ENCODE measurements around the gene KIF26B.

KIF26B gene

DNA sequence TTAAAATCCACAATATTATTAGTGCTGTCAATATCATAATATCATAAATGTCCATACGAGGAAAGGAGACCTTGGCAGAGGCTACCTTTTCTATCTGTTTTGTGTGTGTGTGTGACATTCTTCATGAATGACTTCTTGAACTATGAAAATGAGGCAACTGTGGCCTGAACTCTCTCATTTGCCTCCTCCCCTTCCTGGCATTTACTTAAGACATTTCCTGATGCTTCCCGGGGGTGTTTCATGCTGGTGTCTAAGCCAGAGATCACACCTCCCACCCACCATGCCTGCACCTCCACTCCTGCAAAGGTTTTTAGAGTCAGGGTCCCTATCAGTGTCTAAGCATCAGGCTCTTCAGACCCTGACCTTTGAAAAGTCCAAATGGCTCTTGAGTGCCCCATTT is 420.9 kb downstream of the KIF26B start:
- no peak overlapping the region for H3K4me3 ChIP-seq (ENCODE audit: low read depth, low read length)
- in situ Hi-C loops (cut with HindIII; ENCODE audit: low pct_ligation_motif_present, low sequenced_read_pairs) = no loop called here
- no peak overlapping the region for H3K27ac ChIP-seq
- no peaks in the 10 kb centered on the region for H3K36me3 ChIP-seq (replicated peaks)
- TF ChIP-seq, protein P1, sequence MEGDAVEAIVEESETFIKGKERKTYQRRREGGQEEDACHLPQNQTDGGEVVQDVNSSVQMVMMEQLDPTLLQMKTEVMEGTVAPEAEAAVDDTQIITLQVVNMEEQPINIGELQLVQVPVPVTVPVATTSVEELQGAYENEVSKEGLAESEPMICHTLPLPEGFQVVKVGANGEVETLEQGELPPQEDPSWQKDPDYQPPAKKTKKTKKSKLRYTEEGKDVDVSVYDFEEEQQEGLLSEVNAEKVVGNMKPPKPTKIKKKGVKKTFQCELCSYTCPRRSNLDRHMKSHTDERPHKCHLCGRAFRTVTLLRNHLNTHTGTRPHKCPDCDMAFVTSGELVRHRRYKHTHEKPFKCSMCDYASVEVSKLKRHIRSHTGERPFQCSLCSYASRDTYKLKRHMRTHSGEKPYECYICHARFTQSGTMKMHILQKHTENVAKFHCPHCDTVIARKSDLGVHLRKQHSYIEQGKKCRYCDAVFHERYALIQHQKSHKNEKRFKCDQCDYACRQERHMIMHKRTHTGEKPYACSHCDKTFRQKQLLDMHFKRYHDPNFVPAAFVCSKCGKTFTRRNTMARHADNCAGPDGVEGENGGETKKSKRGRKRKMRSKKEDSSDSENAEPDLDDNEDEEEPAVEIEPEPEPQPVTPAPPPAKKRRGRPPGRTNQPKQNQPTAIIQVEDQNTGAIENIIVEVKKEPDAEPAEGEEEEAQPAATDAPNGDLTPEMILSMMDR (IDR thresholded peaks at IDR 0.05; ENCODE audit: low read depth, low read length, missing control alignments) = no peak
- H3K27me3 ChIP-seq (replicated peaks) = no peaks in the 10 kb centered on the region
- no peak for DNase-seq

DNA sequence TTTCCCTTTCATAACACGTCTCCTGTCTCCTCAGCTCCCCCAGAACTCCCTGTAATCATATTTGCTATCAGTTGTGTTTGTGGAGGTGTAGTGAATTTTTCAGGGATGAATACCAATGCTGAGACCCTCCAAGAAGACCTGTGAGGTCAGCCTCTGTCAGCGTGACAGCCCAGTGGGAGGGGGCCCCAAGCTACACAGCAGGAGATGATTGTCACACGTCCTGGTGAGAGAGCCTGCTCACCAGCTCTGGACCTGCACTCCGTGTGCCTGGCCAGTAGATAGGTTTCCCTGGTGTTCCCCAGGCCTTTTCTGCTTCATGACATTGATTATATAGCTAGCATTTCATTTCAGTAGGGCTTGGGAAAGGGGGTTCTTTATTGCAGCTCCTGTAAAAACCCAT is 421.5 kb downstream of the KIF26B start:
- in situ Hi-C loops (cut with HindIII; ENCODE audit: low pct_ligation_motif_present, low sequenced_read_pairs) = no loop called here
- TF ChIP-seq, protein P1 (IDR thresholded peaks at IDR 0.05; ENCODE audit: low read depth, low read length, missing control alignments) = no peak
- no peak overlapping the region for H3K27ac ChIP-seq

DNA sequence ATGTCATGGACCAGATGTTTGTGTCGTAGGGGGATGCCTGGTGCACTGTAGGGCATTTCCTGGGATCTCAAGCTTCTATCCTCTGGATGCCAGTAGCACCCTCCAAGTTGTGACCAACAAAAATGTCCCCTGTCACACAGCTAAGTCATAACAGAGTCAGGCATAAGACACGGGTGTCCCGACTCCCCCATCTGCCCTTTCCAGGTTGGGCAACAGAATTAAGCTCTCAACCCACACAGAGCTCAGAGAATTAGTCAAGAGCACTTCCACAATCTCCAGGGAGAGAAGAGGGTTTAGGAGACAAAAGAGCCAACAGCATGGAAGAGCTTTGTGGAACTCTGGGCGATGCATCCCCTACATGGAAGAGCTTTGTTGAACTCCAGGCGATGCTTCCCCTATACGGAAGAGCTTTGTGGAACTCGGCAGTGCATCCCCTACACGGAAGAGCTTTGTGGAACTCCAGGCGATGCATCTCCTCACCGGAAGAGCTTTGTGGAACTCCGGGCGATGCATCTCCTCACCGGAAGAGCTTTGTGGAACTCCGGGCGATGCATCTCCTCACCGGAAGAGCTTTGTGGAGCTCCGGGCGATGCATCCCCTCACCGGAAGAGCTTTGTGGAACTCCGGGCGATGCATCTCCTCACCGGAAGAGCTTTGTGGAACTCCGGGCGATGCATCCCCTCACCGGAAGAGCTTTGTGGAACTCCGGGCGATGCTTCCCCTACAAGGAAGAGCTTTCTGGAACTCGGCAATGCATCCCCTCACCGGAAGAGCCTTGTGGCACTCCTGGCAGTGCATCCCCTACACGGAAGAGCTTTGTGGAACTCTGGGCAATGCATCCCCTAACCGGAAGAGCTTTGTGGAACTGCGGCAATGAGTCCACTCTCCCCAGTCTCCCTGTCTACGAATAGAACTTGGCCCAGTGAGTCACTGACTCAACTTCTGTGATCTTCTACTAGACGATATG is 422.7 kb downstream of the KIF26B start:
- in situ Hi-C loops (cut with HindIII; ENCODE audit: low pct_ligation_motif_present, low sequenced_read_pairs) = no loop called here
- TF ChIP-seq, protein P1 (IDR thresholded peaks at IDR 0.05; ENCODE audit: low read depth, low read length, missing control alignments) = no peak
- Histone ChIP-seq H3K27ac (no peak overlapping the region), H3K27me3 (replicated peaks) (no peaks in the 10 kb centered on the region), H3K4me3 (ENCODE audit: low read depth, low read length) (no peak overlapping the region), H3K36me3 (replicated peaks) (no peaks in the 10 kb centered on the region)
- no peak for DNase-seq

More for the DNA sequence above, 421.5 kb downstream of the KIF26B start:
- DNase-seq = no peak
- H3K4me3 ChIP-seq (ENCODE audit: low read depth, low read length) = no peak overlapping the region
- H3K27me3 ChIP-seq (replicated peaks) = no peaks in the 10 kb centered on the region
- H3K36me3 ChIP-seq (replicated peaks) = no peaks in the 10 kb centered on the region

DNA sequence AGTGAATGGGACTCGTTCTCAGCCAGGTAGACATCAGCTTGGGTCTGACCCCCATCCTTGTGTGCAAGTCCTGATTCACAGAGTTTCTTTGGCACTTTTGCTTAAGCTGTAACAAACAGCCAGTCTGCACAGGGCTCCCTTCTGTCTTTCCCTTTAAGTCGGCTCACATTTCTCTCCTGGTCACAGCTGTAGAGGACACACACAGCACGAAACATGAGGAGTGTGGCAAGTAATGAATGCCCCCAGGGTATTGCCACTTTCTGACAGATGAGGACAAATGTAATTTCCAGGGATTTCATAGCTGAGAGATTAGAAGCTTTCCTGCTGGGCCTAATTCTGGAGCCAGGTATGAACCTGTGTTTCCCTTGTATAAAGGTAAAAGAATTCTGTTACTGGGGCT is 423.5 kb downstream of the KIF26B start:
- Histone ChIP-seq H3K27ac (no peak overlapping the region), H3K36me3 (replicated peaks) (no peaks in the 10 kb centered on the region), H3K27me3 (replicated peaks) (no peaks in the 10 kb centered on the region), H3K4me3 (ENCODE audit: low read depth, low read length) (no peak overlapping the region)
- TF ChIP-seq, protein P1 (IDR thresholded peaks at IDR 0.05; ENCODE audit: low read depth, low read length, missing control alignments) = no peak
- no peak for DNase-seq
- in situ Hi-C loops (cut with HindIII; ENCODE audit: low pct_ligation_motif_present, low sequenced_read_pairs) = no loop called here

DNA sequence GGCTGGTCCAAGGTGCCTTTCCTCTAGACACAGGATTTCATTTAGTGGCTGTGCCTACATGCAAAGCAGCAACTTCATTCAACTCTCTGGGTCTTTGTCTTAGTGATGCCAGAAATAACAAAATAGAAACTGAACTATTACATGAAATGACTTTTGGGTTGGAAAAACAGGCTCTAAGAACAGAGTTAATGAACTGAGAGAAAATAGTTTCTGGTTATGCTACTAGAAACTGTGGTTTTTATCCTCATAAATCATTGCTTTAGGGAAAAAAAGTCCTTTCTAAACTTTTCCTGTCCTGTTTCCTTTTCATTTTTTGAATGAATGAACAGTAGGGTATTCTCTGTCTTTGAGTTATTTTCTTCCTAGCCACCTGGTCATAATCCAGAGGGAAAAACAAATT is 424.0 kb downstream of the KIF26B start:
- H3K4me3 ChIP-seq (ENCODE audit: low read depth, low read length) = no peak overlapping the region
- TF ChIP-seq, protein P1 (IDR thresholded peaks at IDR 0.05; ENCODE audit: low read depth, low read length, missing control alignments) = no peak
- in situ Hi-C loops (cut with HindIII; ENCODE audit: low pct_ligation_motif_present, low sequenced_read_pairs) = no loop called here
- no peaks in the 10 kb centered on the region for H3K27me3 ChIP-seq (replicated peaks)
- DNase-seq = no peak
- H3K27ac ChIP-seq = no peak overlapping the region
- no peaks in the 10 kb centered on the region for H3K36me3 ChIP-seq (replicated peaks)

Measured in brain microvascular endothelial cell (primary cell).